Lower leg skin (tissue), 4 donors: ENCODE results near the gene ALPG. TPM values are rescaled to one million over a fixed set of nuclear protein-coding genes. Genes with fewer than 3 reads are reported as not detected.
"Not testable (repeated sequence)": the region's sequence is repeated elsewhere in the genome, so short reads cannot be mapped to it uniquely, and the experiment has no call there.

ENCODE experiments used
- DNase-seq, 2 donors: peaks; one replicate each; pipeline ENCODE4 v3.0.0-alpha.2; 2019; ENCODE audit warnings: low spot score in 2 of 2
- H3K4me3 ChIP-seq: fragments of 200-600 bp; sonication (generic); 2 replicates; pipeline ENCODE4 v1.5.1; 2017; ENCODE audit warnings: mild to moderate bottlenecking, low read depth; ENCODE audit not compliant: poor library complexity, severe bottlenecking
- POLR2A ChIP-seq, 2 donors: fragments of 450-650 bp; IDR thresholded peaks; one replicate each; pipeline ENCODE4 v1.6.1; 2016 to 2017; ENCODE audit warnings: antibody characterized with exemption in 2 of 2, mild to moderate bottlenecking in 1 of 2, moderate library complexity in 1 of 2
- WGBS, 2 donors: methylation state at CpG; one replicate each; pipeline ENCODE4 v1.1.5; 2018; 5-methylcytosine and 5-hydroxymethylcytosine counted together
- intact Hi-C: fragments of 100-400 bp; cut with DNase I; formaldehyde crosslinking; loops from one replicate; pipeline ENCODE4 v1.15.0; 2023; ENCODE audit warnings: low total_unique reads
- total RNA-seq, 4 donors: library from RNA; depleted of rRNA; stranded (reverse); fragments of >200 nt; gene quantifications; one replicate each; pipeline ENCODE4 v1.1.0, GENCODE V29; 2016
- TF ChIP-seq, protein P1 (sequence below), 3 donors: fragments of 450-650 bp; IDR thresholded peaks; one replicate each; pipeline ENCODE4 v1.5.1; 2016; ENCODE audit warnings: antibody characterized with exemption in 3 of 3, mild to moderate bottlenecking in 3 of 3, moderate library complexity in 2 of 3

ALPG gene
- total RNA-seq, 4 donors from 2014 or later: not detected

DNA sequence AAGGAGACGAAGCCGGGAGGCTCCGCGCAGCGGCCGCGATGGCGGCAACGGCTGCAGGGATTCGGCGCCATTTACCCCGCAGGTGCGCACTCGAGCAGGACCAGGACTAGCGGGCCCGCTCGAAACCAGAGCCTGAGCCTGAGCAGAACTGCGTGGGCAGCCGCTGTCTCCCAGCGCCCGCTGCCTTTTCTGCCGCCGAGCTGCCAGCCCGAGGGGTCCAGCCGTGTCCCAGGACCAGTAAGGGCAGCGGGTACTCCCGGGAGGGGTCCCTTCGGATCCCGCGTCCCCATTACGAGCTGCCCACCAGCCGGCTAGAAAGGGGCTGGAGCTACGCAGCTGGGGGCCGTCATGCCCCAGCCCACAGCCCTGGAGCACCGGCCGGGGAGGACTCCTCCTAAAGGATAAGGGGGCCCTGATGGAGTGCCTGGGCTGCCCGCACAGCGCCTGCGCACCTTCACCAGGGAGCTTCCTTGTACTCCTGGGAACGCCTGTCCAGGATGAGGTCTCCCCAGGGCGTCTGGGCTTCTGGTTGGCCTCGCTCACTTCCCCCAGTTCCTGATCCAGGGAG, 18.2 kb upstream of the ALPG start:
- TF ChIP-seq, protein P1, sequence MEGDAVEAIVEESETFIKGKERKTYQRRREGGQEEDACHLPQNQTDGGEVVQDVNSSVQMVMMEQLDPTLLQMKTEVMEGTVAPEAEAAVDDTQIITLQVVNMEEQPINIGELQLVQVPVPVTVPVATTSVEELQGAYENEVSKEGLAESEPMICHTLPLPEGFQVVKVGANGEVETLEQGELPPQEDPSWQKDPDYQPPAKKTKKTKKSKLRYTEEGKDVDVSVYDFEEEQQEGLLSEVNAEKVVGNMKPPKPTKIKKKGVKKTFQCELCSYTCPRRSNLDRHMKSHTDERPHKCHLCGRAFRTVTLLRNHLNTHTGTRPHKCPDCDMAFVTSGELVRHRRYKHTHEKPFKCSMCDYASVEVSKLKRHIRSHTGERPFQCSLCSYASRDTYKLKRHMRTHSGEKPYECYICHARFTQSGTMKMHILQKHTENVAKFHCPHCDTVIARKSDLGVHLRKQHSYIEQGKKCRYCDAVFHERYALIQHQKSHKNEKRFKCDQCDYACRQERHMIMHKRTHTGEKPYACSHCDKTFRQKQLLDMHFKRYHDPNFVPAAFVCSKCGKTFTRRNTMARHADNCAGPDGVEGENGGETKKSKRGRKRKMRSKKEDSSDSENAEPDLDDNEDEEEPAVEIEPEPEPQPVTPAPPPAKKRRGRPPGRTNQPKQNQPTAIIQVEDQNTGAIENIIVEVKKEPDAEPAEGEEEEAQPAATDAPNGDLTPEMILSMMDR (IDR thresholded peaks at IDR 0.05): no peak
- no peak for TF ChIP-seq POLR2A (IDR thresholded peaks at IDR 0.05)
- DNase-seq: no peak
- intact Hi-C loops: no loop called here
- no peak overlapping the region for H3K4me3 ChIP-seq
- WGBS, 2 donors: 15 to 23% methylated on average over 21 to 27 of the region's 42 CpGs

DNA sequence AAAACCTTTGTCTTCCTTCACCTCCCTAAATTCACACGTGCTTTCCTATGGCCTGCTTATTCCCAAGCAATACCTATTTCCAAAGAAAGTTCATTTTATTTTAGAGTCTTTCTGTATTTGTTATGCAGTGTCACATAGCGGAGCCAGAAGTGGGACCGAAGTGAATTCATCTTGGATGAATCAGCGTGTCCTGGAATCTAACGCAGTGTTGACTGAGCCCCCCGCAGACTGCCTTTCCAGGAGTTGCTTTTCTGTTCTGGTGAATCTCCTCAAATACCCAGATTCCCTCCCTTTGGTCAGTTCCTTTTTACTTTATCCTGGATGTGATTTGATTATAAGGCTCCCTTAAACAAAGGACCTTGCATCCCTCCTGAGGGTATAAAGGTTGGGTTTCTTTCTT, 17.3 kb upstream of the ALPG start:
- intact Hi-C loops: no loop called here
- 54 to 62% methylated on average over 6 of the region's 6 CpGs for WGBS, 2 donors
- TF ChIP-seq, protein P1 (IDR thresholded peaks at IDR 0.05): no peak
- TF ChIP-seq POLR2A (IDR thresholded peaks at IDR 0.05): no peak
- no peak for DNase-seq
- H3K4me3 ChIP-seq: no peak overlapping the region

DNA sequence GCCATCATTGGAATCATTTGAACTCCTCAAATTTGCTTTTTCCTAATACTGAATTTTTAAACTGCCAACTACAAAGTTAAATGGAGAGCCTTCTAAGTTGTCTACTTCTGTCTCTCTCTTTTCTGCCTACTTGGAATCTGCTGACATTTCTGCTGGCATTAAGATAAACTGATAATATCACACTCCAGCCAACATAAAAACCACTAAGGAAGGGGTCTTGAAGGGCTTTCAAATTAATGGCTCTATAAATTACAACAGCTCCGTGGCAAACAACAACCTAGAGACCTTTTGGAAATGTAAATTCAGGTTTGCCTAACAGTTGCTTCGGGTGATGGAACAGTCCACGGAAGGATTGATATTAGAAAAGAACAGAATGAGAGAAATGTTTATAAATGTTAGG, 16.0 kb upstream of the ALPG start:
- H3K4me3 ChIP-seq: no peak overlapping the region
- no peak for DNase-seq
- WGBS, 2 donors: 25 to 37% methylated on average over 3 of the region's 3 CpGs
- TF ChIP-seq POLR2A (IDR thresholded peaks at IDR 0.05): no peak
- TF ChIP-seq, protein P1 (IDR thresholded peaks at IDR 0.05): no peak
- intact Hi-C loops: no loop called here

DNA sequence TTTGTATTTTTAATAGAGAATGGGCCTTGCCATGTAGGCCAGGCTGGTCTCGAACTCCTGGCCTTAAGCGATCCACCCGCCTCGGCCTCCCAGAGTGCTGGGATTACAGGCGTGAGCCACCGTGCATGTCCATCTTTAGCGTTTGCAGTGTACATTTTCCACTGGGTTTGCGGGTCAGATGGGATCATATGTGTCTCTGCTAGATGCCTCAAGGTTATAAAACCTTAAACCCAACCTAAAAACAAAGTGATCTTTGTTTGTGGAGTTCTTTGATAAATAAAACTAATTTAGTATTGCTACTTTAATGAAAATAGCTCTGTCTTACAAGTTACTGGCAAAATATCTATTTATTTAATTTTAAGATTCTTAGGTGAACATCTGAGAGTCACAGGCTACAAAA, 13.1 kb upstream of the ALPG start:
- WGBS, 2 donors: 89 to 94% methylated on average over 8 of the region's 8 CpGs
- DNase-seq: no peak
- intact Hi-C loops: no loop called here
- TF ChIP-seq POLR2A (IDR thresholded peaks at IDR 0.05): no peak
- TF ChIP-seq, protein P1 (IDR thresholded peaks at IDR 0.05): no peak
- H3K4me3 ChIP-seq: no peak overlapping the region

DNA sequence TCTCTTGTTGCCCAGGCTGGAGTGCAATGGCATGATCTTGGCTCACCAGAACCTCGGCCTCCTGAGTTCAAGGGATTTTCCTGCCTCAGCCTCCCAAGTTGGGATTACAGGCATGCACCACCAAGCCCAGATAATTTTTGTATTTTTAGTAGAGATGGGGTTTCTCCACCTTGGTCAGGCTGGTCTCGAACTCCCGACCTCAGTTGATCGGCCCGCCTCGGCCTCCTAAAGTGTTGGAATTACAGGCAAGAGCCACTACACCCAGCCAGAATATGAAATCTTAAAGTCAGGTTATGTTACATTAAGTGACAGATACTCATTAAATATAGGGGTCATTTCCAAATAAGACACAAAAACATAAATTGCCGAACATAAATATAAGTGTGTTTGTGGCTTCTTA, 12.2 kb upstream of the ALPG start:
- DNase-seq, intact Hi-C loops, H3K4me3 ChIP-seq: not testable (repeated sequence)
- WGBS, 2 donors: 94 to 95% methylated on average over 7 of the region's 7 CpGs

DNA sequence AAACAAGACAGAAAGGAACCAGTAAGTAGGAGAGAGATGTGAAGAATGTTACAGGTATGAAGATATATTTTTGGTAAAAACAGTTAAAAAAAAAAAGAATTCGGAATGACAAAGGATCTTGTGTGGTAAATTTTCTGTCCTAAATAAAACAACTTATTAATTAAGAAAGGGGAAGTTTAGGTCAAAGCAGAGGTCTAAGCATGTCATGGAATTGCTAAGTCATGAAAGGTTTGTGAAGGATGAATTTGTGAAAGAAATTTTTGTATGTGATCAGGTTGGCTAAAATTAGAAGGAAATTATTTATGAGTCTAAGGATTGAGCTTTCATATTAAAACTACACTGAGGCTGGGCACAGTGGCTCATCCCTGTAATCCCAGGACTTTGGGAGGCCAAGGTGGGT, 11.1 kb upstream of the ALPG start:
- H3K4me3 ChIP-seq: no peak overlapping the region
- no peak for DNase-seq
- intact Hi-C loops: no loop called here
- 70 to 75% methylated on average over 1 of the region's 1 CpG for WGBS, 2 donors
- TF ChIP-seq, protein P1 (IDR thresholded peaks at IDR 0.05): no peak
- TF ChIP-seq POLR2A (IDR thresholded peaks at IDR 0.05): no peak
